ENCODE measurements around the gene RTTN.
A peak's percentile ranks its signal among the peaks of the same experiment; 100 is the strongest.

RTTN gene

GRCh38 chr18:70197844-70198243 is 7.6 kb downstream of the RTTN start:
- DNase-seq (no peak), ATAC-seq (peak; percentile 21)

- no peak for ATAC-seq
- DNase-seq = no peak
Observed at GRCh38 chr18:70197026-70197425, 8.5 kb downstream of the RTTN start.

GRCh38 chr18:70195852-70196434 is 9.5 kb downstream of the RTTN start:
- ATAC-seq (no peak), DNase-seq (no peak)

- ATAC-seq (no peak), DNase-seq (no peak)
Observed at GRCh38 chr18:70195014-70195614, 10.4 kb downstream of the RTTN start.

GRCh38 chr18:70194227-70194890 is 11.1 kb downstream of the RTTN start:
- DNase-seq (no peak), ATAC-seq (peak; percentile 83)

GRCh38 chr18:70190529-70190928 is 15.0 kb downstream of the RTTN start:
- DNase-seq (no peak), ATAC-seq (no peak)

GRCh38 chr18:70188113-70188512 is 17.4 kb downstream of the RTTN start:
- ATAC-seq = no peak
- DNase-seq = no peak

GRCh38 chr18:70183441-70183840 is 22.0 kb downstream of the RTTN start:
- DNase-seq (no peak), ATAC-seq (no peak)

GRCh38 chr18:70182548-70182947 is 22.9 kb downstream of the RTTN start:
- ATAC-seq (no peak), DNase-seq (no peak)

- no peak for ATAC-seq
- no peak for DNase-seq
Observed at GRCh38 chr18:70181725-70182124, 23.8 kb downstream of the RTTN start.

- DNase-seq = no peak
Observed at GRCh38 chr18:70181015-70181414, 24.5 kb downstream of the RTTN start.

GRCh38 chr18:70176537-70176936 is 28.9 kb downstream of the RTTN start:
- no peak for ATAC-seq
- DNase-seq = no peak

More at GRCh38 chr18:70181015-70181414, 24.5 kb downstream of the RTTN start:
- no peak for ATAC-seq

- DNase-seq (no peak), ATAC-seq (no peak)
Observed at GRCh38 chr18:70175216-70175615, 30.3 kb downstream of the RTTN start.

- DNase-seq (no peak), ATAC-seq (no peak)
Observed at GRCh38 chr18:70172225-70172624, 33.3 kb downstream of the RTTN start.

- DNase-seq = no peak
Observed at GRCh38 chr18:70169747-70170146, 35.7 kb downstream of the RTTN start.

GRCh38 chr18:70166668-70167067 is 38.8 kb downstream of the RTTN start:
- ATAC-seq (no peak), DNase-seq (no peak)

More at GRCh38 chr18:70169747-70170146, 35.7 kb downstream of the RTTN start:
- ATAC-seq = no peak

GRCh38 chr18:70165936-70166335 is 39.6 kb downstream of the RTTN start:
- DNase-seq = no peak
- ATAC-seq = no peak

GRCh38 chr18:70160073-70160678 is 45.3 kb downstream of the RTTN start:
- DNase-seq = no peak
- no peak for ATAC-seq

GRCh38 chr18:70158992-70159717 is 46.3 kb downstream of the RTTN start:
- DNase-seq (no peak), ATAC-seq (no peak)

- no peak for DNase-seq
- no peak for ATAC-seq
Observed at GRCh38 chr18:70156886-70157285, 48.6 kb downstream of the RTTN start.

- ATAC-seq (no peak), DNase-seq (no peak)
Observed at GRCh38 chr18:70154591-70155194, 50.8 kb downstream of the RTTN start.

GRCh38 chr18:70151614-70152013 is 53.9 kb downstream of the RTTN start:
- no peak for DNase-seq

More at GRCh38 chr18:70151614-70152013, 53.9 kb downstream of the RTTN start:
- ATAC-seq = no peak
